ENCODE results near the gene COL6A5. TPM values are rescaled to one million over a fixed set of nuclear protein-coding genes. Genes with fewer than 3 reads are reported as not detected.

COL6A5 gene
- total and polyA plus RNA-seq, 4 donors: 0.01 to 0.09 TPM; not detected in 2

DNA sequence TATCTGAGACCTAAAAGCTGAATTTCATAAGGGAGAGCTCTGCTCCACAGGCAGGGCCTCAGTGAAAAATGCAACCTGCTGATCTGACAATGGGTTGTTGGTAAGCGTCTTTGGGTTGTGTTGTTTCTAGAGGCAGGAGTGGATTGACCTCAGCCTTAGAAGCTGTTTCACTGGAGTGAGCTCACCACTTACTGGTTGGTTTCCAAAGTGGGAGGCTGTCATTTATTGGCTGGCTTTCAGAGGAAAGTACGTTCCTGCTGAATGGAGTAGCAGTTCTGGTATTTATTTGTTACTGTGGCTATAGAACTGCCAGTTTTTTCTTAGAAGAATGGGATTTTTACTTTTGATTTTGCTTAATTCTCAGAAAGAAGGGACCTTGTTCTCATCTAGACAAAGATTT lies 29.3 kb upstream of the COL6A5 start:
- Histone ChIP-seq H3K4me3 (ENCODE audit: low read depth in 1 of 3, low read length in 3 of 3) (no peak overlapping the region), H3K4me1 (ENCODE audit: control insufficient read depth in 4 of 4, insufficient read depth in 4 of 4, low read length in 3 of 4) (no peaks in the 10 kb centered on the region), H3K27ac (ENCODE audit: low read depth in 1 of 2, low read length in 2 of 2) (no peak overlapping the region), H3K36me3 (ENCODE audit: control insufficient read depth in 4 of 4, insufficient read depth in 3 of 4, low read depth in 1 of 4, low read length in 3 of 4) (no peaks in the 10 kb centered on the region), H3K27me3 (ENCODE audit: control insufficient read depth in 4 of 4, insufficient read depth in 4 of 4, low read length in 3 of 4) (peaks cover 0 to 5% (median 0%) of the 10 kb centered on the region in 4 donors), H3K9ac (ENCODE audit: low read depth in 1 of 2, low read length in 2 of 2) (no peak overlapping the region), H3K9me3 (ENCODE audit: control insufficient read depth in 4 of 4, low read length in 3 of 4) (peaks cover 0 to 2% (median 0%) of the 10 kb centered on the region in 4 donors)
- DNase-seq (ENCODE audit: low spot score): no peak
- TF ChIP-seq RXRA (IDR thresholded peaks at IDR 0.05): peak in 1 of 2 donors; percentile 18
- TF ChIP-seq TAF1 (conservative IDR thresholded peaks at IDR 0.05): no peak
- 69% methylated on average over 2 of the region's 2 CpGs for WGBS

DNA sequence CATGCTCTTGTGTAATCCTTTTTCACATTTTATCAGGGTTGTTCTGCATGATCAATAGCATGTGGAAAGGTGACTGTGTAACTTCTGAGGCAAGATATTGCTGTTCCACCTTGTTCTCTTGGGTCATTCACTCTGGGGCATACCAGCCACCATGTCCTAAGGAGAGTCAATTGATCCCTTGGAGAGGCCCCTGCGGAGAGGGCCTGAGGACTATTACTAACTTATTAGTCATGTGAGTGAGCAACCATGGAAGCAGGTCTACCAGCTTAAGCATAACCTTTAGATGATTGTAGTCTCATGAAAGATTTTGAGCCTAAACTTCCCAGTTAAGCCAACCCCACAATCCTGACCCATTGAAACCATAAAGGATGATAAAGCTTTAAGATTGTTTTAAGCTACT lies 22.0 kb upstream of the COL6A5 start:
- DNase-seq (ENCODE audit: low spot score): no peak
- H3K27ac ChIP-seq (ENCODE audit: low read depth in 1 of 2, low read length in 2 of 2): no peak overlapping the region
- TF ChIP-seq, protein P1, sequence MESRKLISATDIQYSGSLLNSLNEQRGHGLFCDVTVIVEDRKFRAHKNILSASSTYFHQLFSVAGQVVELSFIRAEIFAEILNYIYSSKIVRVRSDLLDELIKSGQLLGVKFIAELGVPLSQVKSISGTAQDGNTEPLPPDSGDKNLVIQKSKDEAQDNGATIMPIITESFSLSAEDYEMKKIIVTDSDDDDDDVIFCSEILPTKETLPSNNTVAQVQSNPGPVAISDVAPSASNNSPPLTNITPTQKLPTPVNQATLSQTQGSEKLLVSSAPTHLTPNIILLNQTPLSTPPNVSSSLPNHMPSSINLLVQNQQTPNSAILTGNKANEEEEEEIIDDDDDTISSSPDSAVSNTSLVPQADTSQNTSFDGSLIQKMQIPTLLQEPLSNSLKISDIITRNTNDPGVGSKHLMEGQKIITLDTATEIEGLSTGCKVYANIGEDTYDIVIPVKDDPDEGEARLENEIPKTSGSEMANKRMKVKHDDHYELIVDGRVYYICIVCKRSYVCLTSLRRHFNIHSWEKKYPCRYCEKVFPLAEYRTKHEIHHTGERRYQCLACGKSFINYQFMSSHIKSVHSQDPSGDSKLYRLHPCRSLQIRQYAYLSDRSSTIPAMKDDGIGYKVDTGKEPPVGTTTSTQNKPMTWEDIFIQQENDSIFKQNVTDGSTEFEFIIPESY (IDR thresholded peaks at IDR 0.05): no peak
- TF ChIP-seq TAF1 (conservative IDR thresholded peaks at IDR 0.05) (no peak), NR2F2 (IDR thresholded peaks at IDR 0.05) (no peak), YY1 (IDR thresholded peaks at IDR 0.05) (no peak), HNF4A (conservative IDR thresholded peaks at IDR 0.05) (no peak), JUND (IDR thresholded peaks at IDR 0.05) (no peak), HNF4G (IDR thresholded peaks at IDR 0.05) (no peak), GABPA (IDR thresholded peaks at IDR 0.05 in 1 of 2, conservative IDR thresholded peaks at IDR 0.05 in 1 of 2) (no peak), SP1 (IDR thresholded peaks at IDR 0.05) (no peak), RXRA (IDR thresholded peaks at IDR 0.05) (no peak), EGR1 (IDR thresholded peaks at IDR 0.05; ENCODE audit: low read depth in 2 of 2) (no peak)
- TF ChIP-seq, protein P2, sequence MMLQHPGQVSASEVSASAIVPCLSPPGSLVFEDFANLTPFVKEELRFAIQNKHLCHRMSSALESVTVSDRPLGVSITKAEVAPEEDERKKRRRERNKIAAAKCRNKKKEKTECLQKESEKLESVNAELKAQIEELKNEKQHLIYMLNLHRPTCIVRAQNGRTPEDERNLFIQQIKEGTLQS (IDR thresholded peaks at IDR 0.05): no peak
- TF ChIP-seq, protein P3, sequence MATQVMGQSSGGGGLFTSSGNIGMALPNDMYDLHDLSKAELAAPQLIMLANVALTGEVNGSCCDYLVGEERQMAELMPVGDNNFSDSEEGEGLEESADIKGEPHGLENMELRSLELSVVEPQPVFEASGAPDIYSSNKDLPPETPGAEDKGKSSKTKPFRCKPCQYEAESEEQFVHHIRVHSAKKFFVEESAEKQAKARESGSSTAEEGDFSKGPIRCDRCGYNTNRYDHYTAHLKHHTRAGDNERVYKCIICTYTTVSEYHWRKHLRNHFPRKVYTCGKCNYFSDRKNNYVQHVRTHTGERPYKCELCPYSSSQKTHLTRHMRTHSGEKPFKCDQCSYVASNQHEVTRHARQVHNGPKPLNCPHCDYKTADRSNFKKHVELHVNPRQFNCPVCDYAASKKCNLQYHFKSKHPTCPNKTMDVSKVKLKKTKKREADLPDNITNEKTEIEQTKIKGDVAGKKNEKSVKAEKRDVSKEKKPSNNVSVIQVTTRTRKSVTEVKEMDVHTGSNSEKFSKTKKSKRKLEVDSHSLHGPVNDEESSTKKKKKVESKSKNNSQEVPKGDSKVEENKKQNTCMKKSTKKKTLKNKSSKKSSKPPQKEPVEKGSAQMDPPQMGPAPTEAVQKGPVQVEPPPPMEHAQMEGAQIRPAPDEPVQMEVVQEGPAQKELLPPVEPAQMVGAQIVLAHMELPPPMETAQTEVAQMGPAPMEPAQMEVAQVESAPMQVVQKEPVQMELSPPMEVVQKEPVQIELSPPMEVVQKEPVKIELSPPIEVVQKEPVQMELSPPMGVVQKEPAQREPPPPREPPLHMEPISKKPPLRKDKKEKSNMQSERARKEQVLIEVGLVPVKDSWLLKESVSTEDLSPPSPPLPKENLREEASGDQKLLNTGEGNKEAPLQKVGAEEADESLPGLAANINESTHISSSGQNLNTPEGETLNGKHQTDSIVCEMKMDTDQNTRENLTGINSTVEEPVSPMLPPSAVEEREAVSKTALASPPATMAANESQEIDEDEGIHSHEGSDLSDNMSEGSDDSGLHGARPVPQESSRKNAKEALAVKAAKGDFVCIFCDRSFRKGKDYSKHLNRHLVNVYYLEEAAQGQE (IDR thresholded peaks at IDR 0.05): no peak
- no peak overlapping the region for H3K9ac ChIP-seq (ENCODE audit: low read depth in 1 of 2, low read length in 2 of 2)
- H3K9me3 ChIP-seq (ENCODE audit: control insufficient read depth in 4 of 4, low read length in 3 of 4): peaks cover 0 to 3% (median 1%) of the 10 kb centered on the region in 4 donors
- H3K36me3 ChIP-seq (ENCODE audit: control insufficient read depth in 4 of 4, insufficient read depth in 3 of 4, low read depth in 1 of 4, low read length in 3 of 4): no peaks in the 10 kb centered on the region
- no peak overlapping the region for H3K4me3 ChIP-seq (ENCODE audit: low read depth in 1 of 3, low read length in 3 of 3)
- no peaks in the 10 kb centered on the region for H3K4me1 ChIP-seq (ENCODE audit: control insufficient read depth in 4 of 4, insufficient read depth in 4 of 4, low read length in 3 of 4)
- peaks cover 0 to 3% (median 0%) of the 10 kb centered on the region in 4 donors for H3K27me3 ChIP-seq (ENCODE audit: control insufficient read depth in 4 of 4, insufficient read depth in 4 of 4, low read length in 3 of 4)
- WGBS: 84% methylated on average over 1 of the region's 1 CpG

DNA sequence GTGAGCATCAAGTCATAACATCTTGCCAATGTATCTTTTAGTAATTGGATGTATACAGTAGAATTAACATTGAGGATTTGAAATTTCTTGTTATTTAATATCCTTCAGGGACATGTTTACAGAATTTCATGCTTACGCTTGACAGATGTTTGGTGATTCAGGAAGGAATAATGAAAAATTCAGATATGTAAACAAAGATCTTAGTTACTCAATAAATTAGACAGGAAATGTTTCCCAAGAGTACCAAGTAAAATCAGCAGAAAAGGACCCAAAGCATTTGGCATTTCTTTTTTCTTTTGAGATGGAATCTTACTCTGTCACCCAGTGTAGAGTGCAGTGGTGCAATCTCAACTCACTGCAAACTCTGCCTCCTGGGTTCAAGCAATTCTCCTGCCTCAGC lies 4.7 kb upstream of the COL6A5 start:
- Histone ChIP-seq H3K27me3 (ENCODE audit: control insufficient read depth in 4 of 4, insufficient read depth in 4 of 4, low read length in 3 of 4) (peaks cover 0 to 6% (median 2%) of the 10 kb centered on the region in 4 donors), H3K9me3 (ENCODE audit: control insufficient read depth in 4 of 4, low read length in 3 of 4) (no peaks in the 10 kb centered on the region), H3K27ac (ENCODE audit: low read depth in 1 of 2, low read length in 2 of 2) (no peak overlapping the region), H3K36me3 (ENCODE audit: control insufficient read depth in 4 of 4, insufficient read depth in 3 of 4, low read depth in 1 of 4, low read length in 3 of 4) (no peaks in the 10 kb centered on the region), H3K9ac (ENCODE audit: low read depth in 1 of 2, low read length in 2 of 2) (no peak overlapping the region), H3K4me3 (ENCODE audit: low read depth in 1 of 3, low read length in 3 of 3) (no peak overlapping the region), H3K4me1 (ENCODE audit: control insufficient read depth in 4 of 4, insufficient read depth in 4 of 4, low read length in 3 of 4) (no peaks in the 10 kb centered on the region)
- 63% methylated on average over 1 of the region's 1 CpG for WGBS
- no peak for DNase-seq (ENCODE audit: low spot score)
- no peak for TF ChIP-seq HNF4G (IDR thresholded peaks at IDR 0.05)
- TF ChIP-seq JUND (IDR thresholded peaks at IDR 0.05): no peak
- TF ChIP-seq, protein P3 (IDR thresholded peaks at IDR 0.05): no peak
- no peak for TF ChIP-seq FOXA1 (IDR thresholded peaks at IDR 0.05)
- TF ChIP-seq, protein P4, sequence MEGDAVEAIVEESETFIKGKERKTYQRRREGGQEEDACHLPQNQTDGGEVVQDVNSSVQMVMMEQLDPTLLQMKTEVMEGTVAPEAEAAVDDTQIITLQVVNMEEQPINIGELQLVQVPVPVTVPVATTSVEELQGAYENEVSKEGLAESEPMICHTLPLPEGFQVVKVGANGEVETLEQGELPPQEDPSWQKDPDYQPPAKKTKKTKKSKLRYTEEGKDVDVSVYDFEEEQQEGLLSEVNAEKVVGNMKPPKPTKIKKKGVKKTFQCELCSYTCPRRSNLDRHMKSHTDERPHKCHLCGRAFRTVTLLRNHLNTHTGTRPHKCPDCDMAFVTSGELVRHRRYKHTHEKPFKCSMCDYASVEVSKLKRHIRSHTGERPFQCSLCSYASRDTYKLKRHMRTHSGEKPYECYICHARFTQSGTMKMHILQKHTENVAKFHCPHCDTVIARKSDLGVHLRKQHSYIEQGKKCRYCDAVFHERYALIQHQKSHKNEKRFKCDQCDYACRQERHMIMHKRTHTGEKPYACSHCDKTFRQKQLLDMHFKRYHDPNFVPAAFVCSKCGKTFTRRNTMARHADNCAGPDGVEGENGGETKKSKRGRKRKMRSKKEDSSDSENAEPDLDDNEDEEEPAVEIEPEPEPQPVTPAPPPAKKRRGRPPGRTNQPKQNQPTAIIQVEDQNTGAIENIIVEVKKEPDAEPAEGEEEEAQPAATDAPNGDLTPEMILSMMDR (IDR thresholded peaks at IDR 0.05; ENCODE audit: low read depth, low read length, missing input control): no peak
- no peak for TF ChIP-seq NR2F2 (IDR thresholded peaks at IDR 0.05)
- TF ChIP-seq EGR1 (IDR thresholded peaks at IDR 0.05; ENCODE audit: low read depth in 2 of 2): no peak
- no peak for TF ChIP-seq YY1 (IDR thresholded peaks at IDR 0.05)
- TF ChIP-seq, protein P2 (IDR thresholded peaks at IDR 0.05): no peak
- TF ChIP-seq RAD21 (IDR thresholded peaks at IDR 0.05): no peak
- no peak for TF ChIP-seq RXRA (IDR thresholded peaks at IDR 0.05)
